ENCODE results near the gene SPRING1.
"Not testable (repeated sequence)": the region's sequence is repeated elsewhere in the genome, so short reads cannot be mapped to it uniquely, and the experiment has no call there.

The SPRING1 gene

DNA sequence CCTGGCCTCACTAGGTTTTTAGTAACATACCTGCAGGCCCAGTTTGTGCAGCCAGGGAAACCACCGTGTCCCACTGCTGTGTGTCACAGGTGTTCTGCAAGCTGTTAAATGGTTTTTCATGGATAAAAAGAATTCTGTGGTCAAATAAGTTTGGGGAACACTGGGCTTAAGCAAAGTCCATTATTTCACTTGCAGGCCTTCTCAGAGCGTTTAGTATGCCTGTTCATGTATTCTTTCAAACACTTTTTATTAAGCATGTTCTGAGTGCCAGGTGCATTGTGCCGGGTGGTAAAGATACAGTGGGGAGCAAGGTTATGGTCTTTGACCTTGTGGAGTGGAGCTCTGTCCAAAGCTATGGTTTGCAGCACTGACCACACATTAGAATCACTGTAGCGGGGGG lies 7.7 kb upstream of the SPRING1 start:
- intact Hi-C loops (cut with DNase I), result no loop called here
- DNase-seq, result no peak

DNA sequence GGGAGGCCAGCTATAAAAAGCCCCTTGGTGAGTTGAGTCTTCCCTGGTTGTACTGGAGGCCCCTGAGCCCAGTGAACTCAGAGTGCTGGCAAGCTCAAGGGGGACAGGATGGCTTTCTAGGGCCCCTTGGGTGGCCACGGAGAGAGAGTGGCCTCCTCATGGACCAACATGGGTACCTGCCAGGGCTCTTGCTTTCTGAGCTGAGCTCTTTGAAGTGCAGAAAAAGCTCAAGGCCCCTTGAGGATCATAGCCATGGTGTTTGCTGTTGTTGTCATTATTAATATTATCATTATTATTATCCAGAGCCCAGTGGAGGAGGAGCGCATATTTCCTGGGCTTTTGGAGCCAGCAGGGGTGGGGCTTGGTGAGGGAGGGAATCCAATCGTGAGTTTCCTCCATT lies 6.9 kb upstream of the SPRING1 start:
- intact Hi-C loops (cut with DNase I), result no loop called here
- no peak for DNase-seq

DNA sequence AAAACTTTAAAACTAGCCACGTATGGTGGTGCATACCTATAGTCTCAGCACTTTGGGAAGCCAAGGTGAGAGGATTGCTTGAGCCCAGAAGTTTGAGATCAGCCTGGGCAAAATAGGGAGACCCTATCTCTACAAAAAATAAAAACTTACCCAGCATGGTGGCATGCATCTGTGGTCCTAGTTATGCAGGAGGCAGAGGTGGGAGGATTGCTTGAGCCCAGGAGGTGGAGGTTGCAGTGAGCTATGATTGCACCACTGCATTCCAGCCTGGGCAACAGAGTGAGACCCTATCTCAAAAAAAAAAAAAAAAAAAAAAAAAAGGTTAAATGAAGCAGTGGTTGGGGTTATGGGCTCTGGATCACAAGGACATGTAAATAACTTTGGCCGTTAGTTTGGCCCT lies 4.9 kb upstream of the SPRING1 start:
- intact Hi-C loops (cut with DNase I), result not testable (repeated sequence)

DNA sequence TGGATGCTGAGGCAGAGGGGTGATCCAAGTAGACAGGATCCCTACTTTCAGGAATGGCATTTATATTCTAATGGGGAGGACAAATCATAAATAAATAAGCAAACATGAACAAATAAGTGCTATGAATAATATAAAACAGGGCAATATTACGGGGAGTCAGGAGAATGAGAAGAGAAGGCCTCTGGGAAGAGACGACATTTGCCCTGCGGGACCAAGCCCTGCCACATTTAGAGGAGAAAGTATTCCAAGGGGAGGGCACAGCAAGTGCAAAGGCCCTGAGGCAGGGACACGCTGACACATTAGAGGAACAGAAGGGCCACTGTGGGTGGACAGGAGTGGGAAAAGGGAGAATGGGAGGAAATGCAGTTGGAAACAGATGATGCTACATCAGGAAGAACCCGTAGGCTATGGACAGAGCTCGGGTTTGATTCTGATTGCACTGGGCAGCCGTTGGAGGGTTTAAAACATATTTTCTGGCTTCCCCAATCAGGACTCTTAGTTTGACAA lies 1.6 kb upstream of the SPRING1 start:
- intact Hi-C loops (cut with DNase I), result loop anchor here (5.0 kb wide), 1 partner anchor 78 kb away; no protein-coding TSS in a partner anchor
- no peak for DNase-seq

More for the DNA sequence above, 4.9 kb upstream of the SPRING1 start:
- DNase-seq, result not testable (repeated sequence)

DNA sequence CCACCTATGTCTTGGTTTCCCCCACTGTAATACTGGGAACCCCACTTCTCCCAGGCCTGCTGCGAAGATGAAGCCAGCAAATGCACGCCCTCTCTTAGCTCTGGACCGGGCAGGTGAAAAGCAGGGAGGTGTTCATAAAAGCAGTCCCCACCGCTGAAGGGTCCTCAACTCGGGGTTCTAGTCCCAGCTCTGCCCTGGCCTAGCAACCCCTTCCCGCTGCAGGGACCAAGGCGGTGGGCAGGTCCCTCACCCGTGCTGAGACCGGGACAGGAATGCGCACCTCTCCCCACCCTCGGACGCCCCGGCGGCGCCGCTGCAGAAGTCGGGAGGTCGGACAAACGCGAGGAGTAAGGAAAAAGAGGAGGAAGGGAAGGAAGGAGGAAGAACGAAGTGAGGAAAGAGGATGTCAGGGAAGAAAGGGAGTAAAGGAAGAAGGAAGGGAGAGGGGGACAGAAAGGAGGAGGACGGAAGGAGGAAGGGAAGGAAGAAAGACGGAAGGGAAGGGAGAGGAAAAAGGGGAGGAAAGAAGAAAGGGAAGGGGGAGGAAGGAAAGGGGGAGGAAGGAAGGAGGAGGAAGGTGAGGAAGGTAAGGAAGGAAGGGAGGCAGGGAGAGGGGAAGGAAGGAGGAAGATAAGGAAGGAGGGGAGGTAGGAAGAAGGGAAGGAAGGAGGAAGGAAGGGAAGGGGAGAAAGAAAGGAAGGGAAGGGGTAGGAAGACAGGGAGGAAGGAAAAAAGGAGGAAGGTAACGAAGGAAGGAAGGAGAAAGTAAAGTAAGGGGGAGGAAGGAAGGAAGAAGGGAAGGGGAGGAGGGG lies 701 bp downstream of the SPRING1 start:
- intact Hi-C loops (cut with DNase I), result loop anchor here (5.0 kb wide), 1 partner anchor 80 kb away; no protein-coding TSS in a partner anchor
- DNase-seq, result peak in 3 of 42 donors; percentile 9 to 14 (median 14)

DNA sequence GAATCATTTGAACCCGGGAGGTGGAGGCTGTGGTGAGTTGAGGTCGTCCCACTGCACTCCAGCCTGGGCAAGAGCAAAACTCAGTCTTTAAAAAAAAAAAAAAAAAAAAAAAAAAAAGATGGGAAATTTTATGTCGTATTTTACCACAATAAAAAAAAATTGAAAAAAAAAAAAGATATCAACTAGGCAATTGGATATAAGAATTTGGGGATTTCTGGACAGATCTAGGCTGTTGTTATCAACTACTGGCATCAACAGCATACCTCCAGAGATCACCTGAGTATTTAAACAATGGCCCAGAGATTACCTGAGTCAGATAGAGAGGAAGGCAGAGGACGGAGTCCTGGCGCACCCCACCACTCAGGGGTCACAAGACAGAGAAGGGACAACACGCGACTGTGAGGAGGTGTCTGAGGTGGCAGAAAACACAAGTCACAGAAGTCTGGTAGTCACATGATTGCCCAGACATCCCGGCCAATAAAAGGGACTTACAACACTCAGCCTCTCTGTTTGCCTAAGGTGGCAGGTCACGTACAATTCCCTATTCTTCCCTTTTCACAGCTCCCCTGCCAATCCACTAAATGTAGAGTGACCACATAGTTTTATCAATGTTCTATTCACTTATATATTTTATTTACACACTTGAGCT lies 1.8 kb downstream of the SPRING1 start:
- peak in 5 of 42 donors; percentile 16 to 68 (median 35) for DNase-seq
- intact Hi-C loops (cut with DNase I), result loop anchor here (5.0 kb wide), 1 partner anchor 81 kb away; no protein-coding TSS in a partner anchor

DNA sequence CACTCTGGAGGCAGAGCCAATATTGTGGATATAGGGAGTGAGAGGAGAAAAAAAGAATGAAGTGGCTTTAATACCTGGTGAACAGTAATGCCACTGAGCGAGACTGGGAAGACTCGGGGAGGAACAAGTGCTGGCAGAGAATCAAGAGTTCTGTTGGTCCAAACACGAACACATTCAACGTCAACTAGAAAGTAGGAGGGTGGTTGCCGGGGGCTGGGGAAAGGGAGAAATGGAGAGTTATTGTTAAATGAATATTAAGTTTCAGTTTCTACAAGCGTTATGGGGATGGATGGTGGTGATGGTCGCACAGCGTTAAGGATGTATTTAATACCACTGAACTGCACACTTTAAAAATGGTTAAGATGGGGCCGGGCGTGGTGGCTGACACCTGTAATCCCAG lies 2.8 kb downstream of the SPRING1 start:
- intact Hi-C loops (cut with DNase I), result loop anchor here (5.0 kb wide), 1 partner anchor 82 kb away; no protein-coding TSS in a partner anchor

DNA sequence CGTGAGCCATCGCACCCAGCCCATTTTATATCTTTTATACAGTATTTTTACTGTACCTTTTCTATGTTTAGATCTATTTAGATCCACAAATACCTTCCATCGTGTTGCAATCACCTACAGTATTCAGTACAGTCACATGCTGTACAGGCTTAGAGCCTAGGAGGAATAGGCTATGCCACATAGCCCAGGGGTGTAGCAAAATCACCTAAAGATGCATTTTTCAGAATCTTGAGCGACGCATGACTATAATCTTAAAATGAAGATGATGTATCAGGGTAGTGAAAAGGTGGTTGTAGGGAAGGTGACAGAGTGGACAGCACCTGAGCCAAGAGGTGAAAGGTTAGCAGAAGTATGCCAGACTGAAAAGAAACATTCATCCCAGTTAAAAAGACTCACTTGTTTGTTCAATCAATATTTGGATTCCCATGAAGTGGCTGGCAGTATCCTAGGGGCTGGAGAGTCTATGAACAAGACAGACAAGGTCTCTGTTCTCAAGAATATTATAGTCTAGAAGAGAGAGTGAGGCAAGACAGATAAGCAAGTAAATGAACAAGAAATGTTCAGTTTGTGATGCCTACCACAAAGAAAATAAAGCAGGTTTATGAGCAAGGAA lies 3.6 kb downstream of the SPRING1 start:
- intact Hi-C loops (cut with DNase I), result no loop called here
- no peak for DNase-seq

More for the DNA sequence above, 2.8 kb downstream of the SPRING1 start:
- DNase-seq, result no peak

DNA sequence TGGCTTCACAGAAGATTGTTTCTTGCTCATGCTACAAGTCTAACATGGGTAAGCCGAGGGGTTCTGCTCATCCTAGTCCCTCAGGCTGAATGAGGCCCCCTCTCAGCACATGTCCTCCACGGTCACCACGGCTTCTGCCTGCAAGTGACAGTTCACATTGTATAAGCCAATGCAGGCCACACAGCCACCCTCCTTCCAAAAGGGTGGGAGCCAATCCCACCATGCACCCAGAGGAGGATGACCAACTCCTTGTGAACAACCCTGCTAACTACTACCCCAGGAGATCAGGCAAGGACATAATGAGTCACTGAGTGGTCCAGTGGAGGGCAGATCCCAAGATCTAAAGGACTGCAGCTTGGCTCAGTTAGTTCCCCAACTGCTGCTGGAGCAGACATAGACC lies 6.1 kb downstream of the SPRING1 start:
- no peak for DNase-seq
- intact Hi-C loops (cut with DNase I), result no loop called here

DNA sequence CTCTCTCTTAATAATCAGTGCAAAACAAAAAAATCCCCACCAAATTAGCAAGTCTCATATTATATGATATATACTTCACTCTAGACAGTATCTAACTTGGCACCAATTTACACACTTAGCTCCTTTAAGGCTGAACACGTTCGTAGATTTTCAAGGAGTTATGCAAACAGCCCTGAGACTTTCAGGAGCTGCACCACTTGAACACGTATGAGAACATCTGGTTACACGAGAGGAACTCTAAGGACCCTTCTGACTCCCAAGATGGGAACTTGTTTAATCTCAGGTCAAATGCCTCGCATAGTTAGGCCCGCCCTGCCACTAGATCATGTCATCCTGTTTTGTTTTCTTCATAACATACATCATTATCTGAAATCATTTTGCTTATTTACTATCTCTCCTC lies 10.0 kb downstream of the SPRING1 start:
- intact Hi-C loops (cut with DNase I), result no loop called here
- DNase-seq, result no peak

DNA sequence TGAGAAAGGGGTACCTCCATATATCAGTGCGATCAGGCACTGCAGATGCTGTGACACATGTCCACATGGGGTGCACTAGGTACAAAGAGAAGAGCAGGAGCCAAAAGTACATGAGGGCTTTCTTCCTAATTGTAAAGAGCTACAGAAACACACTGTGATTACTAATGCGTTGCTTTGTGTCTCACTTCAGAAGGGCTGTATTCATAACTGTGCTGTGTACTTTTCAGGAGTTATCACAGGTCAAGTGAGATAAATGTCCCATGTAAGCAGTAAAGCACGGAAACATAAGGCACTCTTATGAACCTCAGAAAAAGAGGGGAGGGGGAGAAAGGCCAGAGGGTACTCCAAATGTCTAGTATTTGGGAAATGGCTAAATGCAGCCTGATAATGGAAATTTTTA lies 10.6 kb downstream of the SPRING1 start:
- intact Hi-C loops (cut with DNase I), result no loop called here
- DNase-seq, result no peak

DNA sequence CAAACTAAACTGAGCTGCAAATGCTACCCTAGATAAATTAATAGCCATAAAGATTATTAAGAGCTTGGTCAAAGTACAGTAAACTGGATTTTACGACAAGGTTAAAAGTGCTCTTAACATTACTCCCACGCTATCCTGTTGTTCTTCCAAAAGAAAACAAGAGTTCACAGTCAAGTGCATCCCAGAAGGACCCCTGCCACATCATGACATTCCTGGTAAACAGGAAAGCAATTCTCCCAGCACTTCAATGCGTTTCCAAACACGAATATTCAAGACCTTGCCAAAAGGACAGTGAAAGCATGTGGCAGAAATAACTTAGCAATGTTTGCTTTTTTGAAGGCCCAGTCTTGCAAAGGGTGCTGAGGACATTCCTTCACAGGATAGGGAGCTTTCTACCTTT lies 11.2 kb downstream of the SPRING1 start:
- DNase-seq, result no peak
- intact Hi-C loops (cut with DNase I), result no loop called here

DNA sequence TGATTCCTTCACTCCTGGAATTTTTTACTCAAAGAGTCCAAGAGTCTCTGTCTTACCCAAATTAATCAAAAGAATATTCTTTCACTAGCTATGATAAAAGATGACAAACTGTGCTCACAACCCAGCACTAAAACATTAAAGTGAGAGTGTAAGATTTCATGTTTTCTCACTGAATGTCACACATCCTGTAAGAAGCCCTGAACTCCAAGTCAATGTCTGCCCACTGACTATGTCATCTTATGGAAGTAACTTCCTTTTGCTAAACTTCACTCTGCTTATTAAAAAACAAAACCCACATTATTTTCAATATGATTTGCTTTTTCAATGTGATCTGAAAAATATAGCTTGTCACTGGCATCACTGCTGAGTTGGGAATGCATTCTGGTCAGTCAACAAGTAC lies 15.6 kb downstream of the SPRING1 start:
- intact Hi-C loops (cut with DNase I), result no loop called here
- no peak for DNase-seq

DNA sequence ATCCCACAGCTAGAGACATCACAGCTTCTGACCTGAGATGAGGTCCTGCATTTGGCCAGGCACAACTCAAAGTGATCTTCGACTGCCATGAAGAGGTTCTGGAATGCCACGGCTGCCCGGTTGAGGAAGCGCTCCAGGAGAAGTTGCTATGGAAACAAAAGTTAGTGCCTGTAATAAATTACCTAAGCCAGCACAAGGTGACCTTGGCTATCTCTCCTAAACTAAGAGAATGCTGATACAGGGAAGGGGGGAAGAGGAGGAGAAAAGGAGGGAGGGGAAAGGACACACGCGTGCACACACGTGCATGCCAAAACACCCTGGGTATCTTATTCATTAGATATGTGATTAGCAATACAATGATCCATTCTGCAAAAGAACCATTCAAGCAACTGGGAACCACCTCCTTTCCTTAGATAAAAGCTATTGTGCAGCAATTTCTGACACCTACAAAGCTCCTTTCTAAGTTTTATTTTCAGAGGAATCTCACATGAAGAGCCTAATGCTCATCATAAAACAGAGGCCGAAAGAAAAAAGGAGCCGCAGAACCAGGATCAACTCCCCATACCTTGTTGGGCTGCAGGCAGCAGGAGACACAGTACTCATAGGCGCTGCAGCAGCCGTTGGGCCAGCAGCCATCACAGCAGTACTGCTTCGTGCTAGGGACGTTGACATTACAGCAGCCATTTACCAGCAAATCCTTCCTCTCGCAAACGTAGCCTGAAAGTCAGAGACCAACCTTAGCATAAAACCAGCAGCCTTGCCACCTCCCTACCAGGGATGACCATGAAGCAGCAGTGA lies 17.9 kb downstream of the SPRING1 start:
- DNase-seq, result peak in 1 of 42 donors; percentile 36
- intact Hi-C loops (cut with DNase I), result no loop called here

DNA sequence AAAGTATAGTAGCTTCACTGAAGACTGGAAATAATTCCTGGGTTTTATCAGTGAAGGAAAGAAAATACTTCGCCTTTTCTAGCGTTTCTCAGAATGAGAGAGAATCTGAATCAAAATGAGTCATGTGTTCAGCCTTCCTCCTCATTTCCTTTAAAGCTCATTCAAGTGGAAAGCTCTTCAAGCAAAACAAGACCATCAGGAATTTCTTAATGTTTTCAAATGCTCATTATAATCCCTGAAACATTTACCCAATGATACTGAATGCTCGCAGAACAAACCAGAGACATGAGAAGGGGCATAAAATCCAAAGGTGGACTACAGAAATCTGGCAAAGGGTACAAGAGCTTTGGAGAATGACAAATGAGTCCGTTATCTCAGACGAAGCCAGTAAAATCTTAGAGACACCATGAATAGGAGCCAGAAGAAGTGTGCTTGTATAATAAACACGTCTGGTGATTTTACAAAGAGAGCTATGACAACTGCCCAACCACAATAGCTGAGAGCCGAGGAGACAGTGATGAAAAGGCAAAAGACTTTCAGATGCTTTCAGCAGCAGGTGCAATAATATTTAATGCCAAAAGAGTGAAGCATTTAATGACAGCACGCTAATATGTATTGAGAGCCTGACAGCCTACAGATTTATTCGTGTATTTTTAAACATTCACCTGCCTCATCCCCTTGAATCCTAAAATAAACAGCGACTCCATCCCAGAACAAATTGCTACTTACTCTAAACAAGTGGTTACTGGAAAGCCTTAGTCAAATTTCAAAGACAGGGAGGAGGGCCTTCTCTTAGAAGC lies 19.0 kb downstream of the SPRING1 start:
- intact Hi-C loops (cut with DNase I), result no loop called here
- peak in 1 of 42 donors; percentile 9 for DNase-seq

DNA sequence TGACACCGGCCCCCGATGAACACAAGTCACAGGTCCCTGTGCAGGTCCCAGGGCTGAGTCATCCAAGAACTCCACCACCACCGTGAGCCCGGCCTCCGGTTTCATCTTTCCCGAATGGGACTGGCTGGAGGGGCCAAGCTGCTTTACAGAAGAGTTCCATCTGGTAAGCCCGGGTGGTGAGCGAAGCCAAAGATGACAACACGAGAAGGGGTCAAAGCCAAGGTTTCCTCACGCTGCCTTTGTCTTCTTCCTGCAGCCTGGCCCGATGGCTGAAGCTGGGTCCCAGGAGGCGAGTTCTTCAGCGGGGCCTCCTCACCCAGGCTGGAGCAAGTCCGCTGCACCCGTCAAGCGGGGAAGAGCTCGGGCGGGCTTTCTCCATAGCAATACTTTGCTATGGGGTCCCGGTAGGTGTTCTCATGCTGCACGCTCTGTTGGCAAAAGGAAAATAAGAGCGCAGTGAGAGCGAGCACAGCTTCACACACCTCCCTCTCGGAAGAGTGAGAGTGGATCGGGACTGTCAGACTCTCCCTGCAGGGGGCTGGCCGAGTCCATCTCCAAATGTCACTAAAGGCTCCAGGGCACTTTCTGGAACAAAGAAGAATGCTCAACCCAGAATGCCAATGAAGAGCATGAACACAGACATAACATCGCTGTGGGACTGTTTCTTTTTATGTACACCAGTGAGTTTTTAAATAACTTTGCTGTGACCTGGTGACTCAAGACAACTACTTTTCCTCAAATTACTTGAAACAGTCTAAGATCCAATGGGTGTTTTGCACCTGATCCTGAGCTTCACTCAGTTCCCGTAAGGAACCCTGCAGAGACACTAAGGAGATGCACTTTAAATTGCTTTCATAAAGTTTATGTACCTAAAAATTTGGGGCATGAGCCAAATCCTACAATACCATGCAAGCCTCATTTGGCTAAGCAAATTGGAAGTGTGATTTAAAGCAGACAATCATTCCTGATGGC lies 20.1 kb downstream of the SPRING1 start:
- intact Hi-C loops (cut with DNase I), result no loop called here

DNA sequence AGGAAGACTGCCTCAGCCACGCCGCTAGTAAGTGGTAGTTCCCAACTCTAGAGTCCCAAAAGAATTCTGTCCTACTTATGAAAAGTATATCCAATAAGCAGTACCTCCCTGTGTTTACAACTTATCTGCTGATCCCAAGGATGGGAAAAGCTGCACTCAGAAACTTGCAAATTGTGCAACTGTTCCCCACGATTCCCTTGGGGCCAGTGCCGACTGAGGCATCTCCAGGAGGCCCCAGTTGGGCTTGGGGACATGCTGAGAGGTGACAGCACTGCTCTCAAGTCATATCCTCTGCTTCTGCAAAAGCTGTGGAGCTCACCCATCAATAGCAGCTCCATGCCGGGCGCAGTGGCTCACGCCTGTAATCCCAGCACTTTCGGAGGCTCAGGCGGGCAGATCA lies 23.7 kb downstream of the SPRING1 start:
- intact Hi-C loops (cut with DNase I), result no loop called here
- no peak for DNase-seq

More for the DNA sequence above, 20.1 kb downstream of the SPRING1 start:
- peak in 34 of 42 donors; percentile 10 to 84 (median 48) for DNase-seq

Measured in head of caudate nucleus (tissue), 42 donors.